Activated T-cell treated with anti-CD3 and anti-CD28 coated beads, Interleukin-2, amount 50 U/mL, for 4 hours (primary cell): ENCODE data around the gene SLC30A7. TPM values are rescaled to one million over a fixed set of nuclear protein-coding genes. Genes with fewer than 3 reads are reported as not detected.
A peak's percentile ranks its signal among the peaks of the same experiment; 100 is the strongest.

Experiments used
- ATAC-seq, 2 donors: fragments of 200-7000 bp; cut with Tn5 transposase; one replicate each; pipeline ENCODE4 v1.10.0; 2021
- DNase-seq: peaks from one replicate; pipeline ENCODE4 v3.0.0-alpha.2; 2020
- H3K27me3 Mint-ChIP-seq: one replicate; pipeline ENCODE4 v1.8.0; 2021; ENCODE audit warnings: low read depth, mixed read lengths
- H3K36me3 Mint-ChIP-seq: one replicate; pipeline ENCODE4 v1.8.0; 2022; ENCODE audit warnings: mixed read lengths; ENCODE audit not compliant: insufficient read depth
- H3K4me1 Mint-ChIP-seq: one replicate; pipeline ENCODE4 v1.8.0; 2021; ENCODE audit warnings: low read depth, mixed read lengths
- H3K4me3 Mint-ChIP-seq: one replicate; pipeline ENCODE4 v1.8.0; 2021; ENCODE audit warnings: mild to moderate bottlenecking, moderate library complexity, mixed read lengths
- H3K9me3 Mint-ChIP-seq: one replicate; pipeline ENCODE4 v1.8.0; 2021; ENCODE audit warnings: mixed read lengths
- total RNA-seq, 3 donors: library from RNA; stranded (reverse); gene quantifications; one replicate each; pipeline ENCODE4 v1.2.1, GENCODE V29; 2021

Gene SLC30A7
- total RNA-seq, 3 donors from 2014 or later, result 37.7 to 48.9 (median 46.3) TPM

DNA sequence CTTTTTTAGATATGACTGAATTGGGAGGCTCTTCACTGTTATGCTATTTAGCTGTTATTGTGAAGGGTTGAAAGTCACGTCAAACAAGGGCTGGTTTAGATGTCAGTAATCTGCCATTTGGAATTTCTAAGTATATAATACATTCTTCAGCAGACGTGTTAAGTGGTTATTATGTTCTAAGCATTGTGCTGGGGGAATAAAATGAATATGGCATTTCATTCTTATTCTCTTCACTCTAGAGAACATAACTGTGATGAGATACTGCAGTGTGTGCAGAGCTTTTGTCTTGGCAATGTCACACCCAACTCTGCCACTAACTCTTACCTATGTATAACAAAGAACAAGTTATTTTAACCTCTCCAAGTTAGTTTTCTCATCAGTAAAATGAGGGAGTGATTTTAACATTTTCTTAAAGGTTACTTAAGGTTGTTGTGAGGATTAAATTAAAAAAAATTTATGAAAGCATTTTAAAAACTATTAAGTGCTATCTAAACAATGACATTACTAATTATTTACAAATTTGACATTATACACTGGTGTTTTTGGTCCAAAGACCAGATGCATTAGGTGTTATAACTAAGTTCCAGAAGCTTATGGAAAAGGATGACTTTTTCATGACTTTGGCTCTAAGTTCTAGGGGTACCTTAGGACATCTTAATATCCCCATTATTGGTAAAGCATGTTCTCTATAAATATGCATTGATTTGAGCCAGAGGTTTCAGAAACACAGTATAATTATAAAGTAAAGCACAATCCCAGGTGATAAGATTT lies 58.3 kb downstream of the SLC30A7 start:
- ATAC-seq (no peak), DNase-seq (no peak)
- Mint-ChIP-seq H3K9me3 (peaks cover 19% of the 10 kb centered on the region), H3K36me3 (peaks cover 44% of the 10 kb centered on the region), H3K4me3 (no peak overlapping the region), H3K4me1 (peaks cover 47% of the 10 kb centered on the region), H3K27me3 (no peaks in the 10 kb centered on the region)

DNA sequence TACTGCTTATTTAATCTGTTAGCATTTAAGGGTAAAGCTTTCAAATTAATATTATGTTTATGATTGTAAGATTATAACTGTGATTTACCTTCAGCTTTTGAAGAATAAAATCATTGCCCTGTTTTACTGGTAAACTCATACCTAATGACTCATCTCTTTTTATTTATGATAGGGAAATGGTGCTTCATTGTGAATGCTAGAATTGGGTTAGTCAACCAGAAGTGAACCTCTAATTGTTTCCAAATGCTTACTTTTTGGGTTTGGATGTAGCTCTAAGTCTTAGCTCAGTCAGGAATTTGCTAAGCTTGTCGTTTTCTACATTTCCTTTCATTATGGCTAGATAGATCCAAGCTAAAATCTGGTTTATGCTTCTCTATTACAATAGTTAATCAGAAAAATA lies 59.4 kb downstream of the SLC30A7 start:
- peak in 1 of 2 donors; percentile 50 for ATAC-seq
- H3K4me3 Mint-ChIP-seq, result no peak overlapping the region
- H3K36me3 Mint-ChIP-seq, result peaks cover 45% of the 10 kb centered on the region
- peaks cover 19% of the 10 kb centered on the region for H3K9me3 Mint-ChIP-seq
- DNase-seq, result no peak
- H3K4me1 Mint-ChIP-seq, result peaks cover 46% of the 10 kb centered on the region
- no peaks in the 10 kb centered on the region for H3K27me3 Mint-ChIP-seq

DNA sequence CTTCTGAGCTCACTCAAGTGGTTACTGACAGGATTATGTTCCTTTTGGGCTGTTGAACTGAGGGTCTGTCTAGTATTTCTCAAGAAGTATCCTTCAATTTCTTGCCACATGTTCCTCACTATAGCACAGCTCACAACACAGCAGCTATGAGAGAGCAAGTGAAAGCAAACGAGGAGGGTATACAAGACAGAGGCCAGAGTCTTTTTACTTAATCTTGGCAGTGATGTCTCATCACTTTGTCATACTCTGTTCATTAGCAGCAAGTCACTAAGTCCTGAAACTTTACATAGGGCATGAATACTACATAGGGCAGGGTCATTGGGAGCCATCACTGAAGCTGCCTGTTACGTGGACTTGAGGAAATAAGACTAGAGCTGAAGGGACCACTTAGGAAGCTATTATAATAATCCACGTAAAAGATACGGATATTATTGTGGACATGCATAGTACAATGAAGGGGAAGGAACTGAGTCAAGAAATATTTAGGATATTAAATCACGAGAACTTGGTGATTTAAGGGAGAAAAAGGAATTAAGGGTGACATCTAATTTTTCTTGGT lies 63.7 kb downstream of the SLC30A7 start:
- no peaks in the 10 kb centered on the region for H3K27me3 Mint-ChIP-seq
- no peak for DNase-seq
- no peaks in the 10 kb centered on the region for H3K9me3 Mint-ChIP-seq
- H3K36me3 Mint-ChIP-seq, result peaks cover 42% of the 10 kb centered on the region
- H3K4me1 Mint-ChIP-seq, result peaks cover 41% of the 10 kb centered on the region
- peak; percentile 50 to 66 for ATAC-seq
- H3K4me3 Mint-ChIP-seq, result no peak overlapping the region

DNA sequence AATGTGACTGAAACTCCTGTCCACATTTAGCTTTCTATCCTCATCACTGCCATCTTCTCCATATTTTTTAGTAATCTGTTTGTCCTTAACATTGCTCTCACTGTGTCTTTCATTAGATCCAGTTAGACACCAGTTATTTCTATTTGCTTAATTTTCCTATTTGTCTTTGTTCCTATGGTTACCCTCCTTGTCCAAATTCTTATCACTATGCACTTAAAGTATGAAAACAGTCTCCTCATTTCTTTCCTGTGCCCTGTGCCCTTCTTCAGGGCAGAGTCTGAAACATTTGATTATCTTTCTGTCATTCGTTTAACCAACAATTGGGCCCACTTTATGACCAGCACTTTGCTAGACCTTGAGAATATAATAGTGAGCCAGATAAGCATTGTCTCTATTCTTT lies 64.2 kb downstream of the SLC30A7 start:
- H3K4me3 Mint-ChIP-seq, result no peak overlapping the region
- peaks cover 42% of the 10 kb centered on the region for H3K4me1 Mint-ChIP-seq
- ATAC-seq, result no peak
- DNase-seq, result no peak
- H3K9me3 Mint-ChIP-seq, result no peaks in the 10 kb centered on the region
- H3K36me3 Mint-ChIP-seq, result peaks cover 43% of the 10 kb centered on the region
- no peaks in the 10 kb centered on the region for H3K27me3 Mint-ChIP-seq

DNA sequence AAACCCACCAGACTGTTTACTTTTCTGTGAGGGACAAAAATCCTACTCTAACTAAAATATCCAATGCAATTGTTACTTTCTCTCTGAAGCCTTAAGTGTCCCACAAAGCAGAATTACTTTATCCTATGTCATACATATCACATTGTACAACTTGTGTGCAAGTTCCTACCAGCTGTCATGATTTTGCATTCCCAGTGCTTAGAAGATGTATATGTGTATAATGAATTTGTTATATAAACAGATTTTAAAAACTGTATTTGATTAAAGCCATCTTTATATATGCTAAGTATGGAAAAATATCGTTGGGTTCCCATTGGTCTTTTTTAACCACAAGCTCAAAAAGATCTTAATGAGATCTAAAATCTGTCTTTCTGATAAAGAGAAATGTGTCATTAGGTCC lies 72.7 kb downstream of the SLC30A7 start:
- H3K9me3 Mint-ChIP-seq, result no peaks in the 10 kb centered on the region
- H3K36me3 Mint-ChIP-seq, result peaks cover 48% of the 10 kb centered on the region
- no peak overlapping the region for H3K4me3 Mint-ChIP-seq
- no peaks in the 10 kb centered on the region for H3K27me3 Mint-ChIP-seq
- ATAC-seq, result no peak
- DNase-seq, result no peak
- peaks cover 32% of the 10 kb centered on the region for H3K4me1 Mint-ChIP-seq

DNA sequence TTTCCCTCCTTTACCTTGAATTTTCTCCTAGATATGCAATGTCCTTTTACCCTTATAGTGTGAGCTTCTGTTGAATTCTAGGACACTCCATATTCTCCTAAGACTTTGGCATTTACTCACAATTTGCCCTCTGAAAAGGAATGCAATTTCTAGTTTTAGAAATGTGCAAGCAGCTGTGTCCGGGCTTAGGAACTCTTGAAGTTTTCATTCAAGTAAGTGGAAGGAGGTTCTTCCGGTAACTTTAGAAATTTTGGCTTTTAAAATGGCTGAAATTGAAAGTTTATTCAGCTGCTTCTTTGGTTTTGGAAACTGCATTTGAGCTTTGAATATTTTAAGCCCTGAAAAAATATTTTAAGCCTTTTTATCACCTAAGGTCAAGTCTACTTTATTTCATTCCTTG lies 73.4 kb downstream of the SLC30A7 start:
- no peak for DNase-seq

DNA sequence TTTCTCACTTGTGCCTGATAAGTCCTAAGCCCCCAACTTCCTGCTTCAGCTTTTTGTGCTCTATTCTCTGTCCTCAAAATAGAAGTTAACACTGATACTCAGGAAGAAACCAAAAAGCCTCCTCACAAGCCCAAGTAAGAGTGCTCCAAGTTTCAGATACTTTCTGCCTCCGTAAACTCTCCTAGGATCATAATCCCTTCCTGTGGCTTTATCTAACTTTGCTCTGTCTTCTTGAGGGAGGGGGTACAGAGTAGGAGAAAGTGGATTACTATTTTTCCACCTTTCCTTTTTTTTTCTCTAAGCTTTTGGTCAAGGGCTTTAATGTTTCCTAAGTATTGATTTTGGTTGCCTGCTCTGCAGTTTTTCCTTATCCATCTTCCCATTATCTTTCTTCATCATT lies 75.1 kb downstream of the SLC30A7 start:
- ATAC-seq, result no peak
- H3K9me3 Mint-ChIP-seq, result no peaks in the 10 kb centered on the region
- H3K4me3 Mint-ChIP-seq, result no peak overlapping the region
- H3K27me3 Mint-ChIP-seq, result no peaks in the 10 kb centered on the region
- DNase-seq, result no peak
- peaks cover 35% of the 10 kb centered on the region for H3K4me1 Mint-ChIP-seq
- H3K36me3 Mint-ChIP-seq, result peaks cover 51% of the 10 kb centered on the region

More for the DNA sequence above, 73.4 kb downstream of the SLC30A7 start:
- Mint-ChIP-seq H3K36me3 (peaks cover 50% of the 10 kb centered on the region), H3K9me3 (no peaks in the 10 kb centered on the region), H3K4me1 (peaks cover 35% of the 10 kb centered on the region), H3K27me3 (no peaks in the 10 kb centered on the region), H3K4me3 (no peak overlapping the region)
- ATAC-seq, result no peak

DNA sequence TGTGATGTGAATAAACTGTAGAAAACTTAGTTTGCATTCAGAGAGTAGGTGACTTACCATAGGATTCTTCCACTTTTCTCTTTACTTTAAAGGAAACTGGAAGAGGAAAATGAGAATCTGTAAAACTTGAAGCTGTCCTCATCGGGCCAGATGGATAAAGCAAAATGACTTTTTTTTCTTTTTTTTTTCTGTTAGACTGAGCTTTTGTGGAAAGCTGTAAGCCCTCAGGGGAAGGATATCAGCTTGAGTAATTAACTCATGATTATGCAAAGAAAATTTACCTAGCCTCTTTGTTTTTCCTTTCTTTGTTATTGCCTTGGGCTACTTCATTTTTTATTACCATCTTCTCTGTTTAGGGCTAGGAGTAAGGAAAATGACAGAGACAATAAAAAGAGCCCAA lies 76.3 kb downstream of the SLC30A7 start:
- DNase-seq, result no peak
- Mint-ChIP-seq H3K27me3 (no peaks in the 10 kb centered on the region), H3K4me1 (peaks cover 37% of the 10 kb centered on the region), H3K9me3 (no peaks in the 10 kb centered on the region), H3K36me3 (peaks cover 51% of the 10 kb centered on the region), H3K4me3 (no peak overlapping the region)
- no peak for ATAC-seq

DNA sequence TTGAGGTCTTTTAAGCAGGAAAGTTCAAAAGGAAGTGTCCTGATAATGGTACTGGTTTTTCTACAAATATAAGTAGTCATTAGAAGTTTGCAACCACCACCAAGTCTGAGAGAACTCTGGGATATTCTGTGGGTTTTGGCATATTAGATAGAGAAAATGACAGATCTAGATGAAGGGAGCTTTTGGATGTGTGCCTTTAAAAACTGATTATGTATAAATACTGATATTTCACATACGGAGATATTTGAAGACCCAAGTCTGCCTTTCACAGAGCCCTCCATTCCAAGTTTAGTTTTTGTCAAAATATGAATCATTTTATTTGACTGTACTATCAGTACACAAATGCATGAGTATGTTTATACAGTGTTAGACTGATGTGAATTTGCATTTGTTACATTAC lies 81.0 kb downstream of the SLC30A7 start:
- no peak for DNase-seq
- Mint-ChIP-seq H3K36me3 (peaks cover 55% of the 10 kb centered on the region), H3K9me3 (no peaks in the 10 kb centered on the region), H3K27me3 (no peaks in the 10 kb centered on the region), H3K4me1 (peaks cover 18% of the 10 kb centered on the region), H3K4me3 (no peak overlapping the region)
- ATAC-seq, result no peak

DNA sequence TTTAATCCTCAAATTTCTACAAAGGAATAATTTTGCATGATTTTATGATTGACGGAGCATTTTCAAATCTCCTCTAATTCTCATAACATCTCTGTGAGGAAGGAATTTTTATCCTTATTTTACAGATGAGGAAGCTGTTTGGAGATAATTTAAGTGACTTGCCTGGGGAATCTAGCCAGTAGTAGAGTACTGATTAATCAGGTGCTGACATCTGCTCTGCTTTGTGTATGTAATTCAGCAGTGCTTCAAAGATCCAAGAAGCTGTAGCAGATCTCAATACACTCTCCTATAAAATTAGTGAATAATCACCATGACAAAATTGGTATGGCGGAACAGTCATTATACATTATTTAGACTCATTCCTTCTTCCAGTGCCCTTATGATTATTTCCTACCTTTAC lies 83.7 kb downstream of the SLC30A7 start:
- Mint-ChIP-seq H3K36me3 (peaks cover 65% of the 10 kb centered on the region), H3K4me1 (peaks cover 14% of the 10 kb centered on the region), H3K9me3 (no peaks in the 10 kb centered on the region), H3K4me3 (no peak overlapping the region), H3K27me3 (no peaks in the 10 kb centered on the region)
- DNase-seq (no peak), ATAC-seq (no peak)

DNA sequence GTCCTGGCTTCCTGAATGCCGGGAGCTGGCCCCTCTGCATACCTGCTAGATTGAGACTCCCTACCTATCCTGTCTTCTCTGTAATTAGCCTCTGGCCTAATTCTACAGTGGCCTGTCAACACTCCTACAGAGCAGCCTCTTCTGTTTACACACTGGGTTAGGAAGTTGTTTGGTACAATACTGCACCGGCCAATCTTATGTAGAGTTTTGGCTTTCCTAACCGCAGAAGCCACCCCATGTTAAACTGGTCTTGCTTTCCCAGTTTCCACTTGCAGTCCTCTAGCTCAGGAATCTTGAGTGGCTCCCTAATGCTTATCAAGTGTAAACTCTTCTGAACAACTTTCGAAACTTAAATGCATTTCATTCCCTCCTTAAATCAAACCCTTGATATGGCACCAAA lies 86.9 kb downstream of the SLC30A7 start:
- Mint-ChIP-seq H3K4me3 (no peak overlapping the region), H3K9me3 (no peaks in the 10 kb centered on the region), H3K27me3 (no peaks in the 10 kb centered on the region), H3K36me3 (peaks cover 65% of the 10 kb centered on the region), H3K4me1 (peaks cover 16% of the 10 kb centered on the region)
- DNase-seq (no peak), ATAC-seq (no peak)

DNA sequence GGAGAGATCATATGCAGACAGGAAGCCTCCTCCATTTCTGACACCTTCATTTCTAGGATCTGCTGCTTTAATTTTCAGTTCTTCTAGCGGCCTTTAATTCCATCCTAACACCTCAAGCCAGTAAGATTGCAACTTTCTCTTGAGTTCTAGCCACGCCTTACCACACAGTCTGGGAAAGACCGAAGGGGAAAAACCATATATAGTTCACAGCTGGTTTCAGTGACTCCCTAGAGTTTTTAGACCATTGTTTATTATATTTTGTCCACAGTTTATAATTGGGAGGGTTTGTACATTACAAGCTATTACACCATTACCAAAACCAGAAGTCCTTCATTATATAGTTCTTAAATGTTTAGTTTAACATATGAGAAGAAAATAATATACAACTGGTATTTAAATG lies 92.2 kb downstream of the SLC30A7 start:
- DNase-seq, result no peak
- Mint-ChIP-seq H3K36me3 (peaks cover 55% of the 10 kb centered on the region), H3K27me3 (no peaks in the 10 kb centered on the region), H3K9me3 (no peaks in the 10 kb centered on the region), H3K4me3 (no peak overlapping the region), H3K4me1 (peaks cover 16% of the 10 kb centered on the region)
- no peak for ATAC-seq

DNA sequence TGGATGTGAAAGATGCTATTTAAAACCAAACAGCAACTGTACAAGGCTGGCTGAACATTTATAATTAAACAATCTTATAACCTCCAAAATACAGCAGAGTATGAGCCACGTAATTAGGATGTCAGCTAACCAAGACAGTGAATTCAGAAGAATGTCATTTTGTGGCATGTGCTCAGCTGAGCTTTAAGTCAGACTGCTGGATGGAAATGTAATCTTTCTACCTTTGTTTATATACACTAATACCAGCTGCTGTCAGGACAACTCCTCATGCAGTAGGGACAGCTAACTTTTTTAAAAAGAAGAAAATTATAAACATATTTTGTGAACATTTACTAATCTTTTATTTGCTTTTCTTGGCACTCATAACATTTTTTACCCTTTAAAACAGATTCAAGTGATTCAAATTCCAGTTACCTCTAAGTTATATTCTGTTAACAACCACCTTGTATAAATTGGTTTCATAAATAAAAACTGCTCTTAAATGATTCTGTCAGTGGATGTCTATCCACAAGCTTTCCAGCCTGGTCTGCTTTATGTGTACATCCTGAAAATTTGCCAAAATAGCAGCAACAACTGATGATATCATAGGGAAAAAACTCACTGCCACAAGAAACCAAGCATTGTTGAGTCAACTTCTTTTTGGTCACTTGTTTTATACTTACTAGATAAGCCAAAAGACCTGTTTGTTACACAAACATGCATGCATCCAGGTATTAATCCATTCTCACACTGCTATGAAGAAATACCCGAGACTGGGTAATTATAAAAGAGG lies 93.6 kb downstream of the SLC30A7 start:
- Mint-ChIP-seq H3K27me3 (no peaks in the 10 kb centered on the region), H3K9me3 (no peaks in the 10 kb centered on the region), H3K36me3 (peaks cover 45% of the 10 kb centered on the region)

DNA sequence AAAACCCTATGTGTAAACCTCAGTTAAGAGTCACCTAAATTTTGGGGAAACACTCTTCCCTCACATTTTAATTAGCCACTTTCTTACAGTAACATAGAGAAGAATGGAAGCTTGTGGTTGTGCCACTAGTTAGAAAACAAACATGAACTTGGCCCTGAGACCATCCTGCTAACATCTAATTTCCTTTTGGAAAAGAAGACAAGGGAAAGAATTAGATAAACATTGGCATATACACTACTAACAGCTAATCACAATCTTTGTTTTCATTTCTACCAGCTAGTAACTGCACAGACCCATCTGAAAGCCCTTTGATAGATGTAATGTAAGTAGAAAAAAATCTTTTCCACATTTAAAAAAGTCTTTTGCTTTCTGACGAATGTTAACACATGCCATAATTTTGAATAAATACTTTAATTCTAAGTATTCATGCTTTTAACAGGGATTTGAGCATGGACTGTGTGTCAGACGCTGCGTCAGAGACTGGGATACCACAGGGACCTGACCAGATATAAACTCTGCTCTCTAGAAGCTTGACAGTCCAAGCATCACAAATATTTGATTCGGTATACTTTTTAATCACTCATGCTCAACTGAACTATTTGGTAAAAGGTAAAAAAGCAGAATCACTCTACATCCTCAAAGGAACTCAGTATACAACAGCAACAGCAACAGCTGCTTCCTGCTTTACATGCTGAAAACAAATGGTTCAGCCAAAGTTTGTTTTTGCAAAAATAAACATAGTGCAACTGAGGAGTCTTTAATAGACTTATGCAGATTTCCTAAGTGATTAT lies 99.5 kb downstream of the SLC30A7 start:
- Mint-ChIP-seq H3K9me3 (no peaks in the 10 kb centered on the region), H3K4me3 (no peak overlapping the region), H3K27me3 (no peaks in the 10 kb centered on the region), H3K4me1 (peaks cover 24% of the 10 kb centered on the region), H3K36me3 (peaks cover 46% of the 10 kb centered on the region)
- no peak for ATAC-seq
- DNase-seq, result no peak

More for the DNA sequence above, 93.6 kb downstream of the SLC30A7 start:
- H3K4me3 Mint-ChIP-seq, result no peak overlapping the region
- peaks cover 14% of the 10 kb centered on the region for H3K4me1 Mint-ChIP-seq
- DNase-seq (no peak), ATAC-seq (no peak)
